HG03066 (cell line): Measurements from ENCODE around the gene OR10J4.
"Not testable (repeated sequence)": the region's sequence is repeated elsewhere in the genome, so short reads cannot be mapped to it uniquely, and the experiment has no call there.

Source experiments
- ATAC-seq: cut with Tn5 transposase; IDR thresholded peaks from one replicate; pipeline ENCODE4 v1.9.1; 2021; ENCODE audit warnings: low read depth; ENCODE audit not compliant: unreplicated experiment

OR10J4 gene

DNA sequence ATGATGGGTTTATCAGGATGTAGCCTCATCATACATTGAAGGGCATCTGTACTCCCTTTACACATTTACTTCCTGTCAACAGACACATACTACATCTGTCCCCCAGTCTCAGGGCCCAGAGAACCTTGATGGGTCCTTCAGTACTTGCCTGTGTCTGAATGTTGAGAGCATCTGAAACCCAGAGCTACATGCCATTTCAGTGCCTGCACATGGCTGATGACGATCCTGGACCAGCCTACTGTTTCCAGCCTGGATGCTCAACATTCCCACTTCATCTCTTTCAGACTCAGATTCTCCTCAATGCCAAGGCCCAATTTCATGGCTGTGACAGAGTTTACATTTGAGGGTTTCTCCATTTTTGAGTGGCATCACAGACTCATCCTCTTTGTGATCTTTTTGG is at the start of gene OR10J4:
Gene OR10J4 (plus strand): TSS at position 301 of the 400 bp plus-strand sequence.
- no peak for ATAC-seq

DNA sequence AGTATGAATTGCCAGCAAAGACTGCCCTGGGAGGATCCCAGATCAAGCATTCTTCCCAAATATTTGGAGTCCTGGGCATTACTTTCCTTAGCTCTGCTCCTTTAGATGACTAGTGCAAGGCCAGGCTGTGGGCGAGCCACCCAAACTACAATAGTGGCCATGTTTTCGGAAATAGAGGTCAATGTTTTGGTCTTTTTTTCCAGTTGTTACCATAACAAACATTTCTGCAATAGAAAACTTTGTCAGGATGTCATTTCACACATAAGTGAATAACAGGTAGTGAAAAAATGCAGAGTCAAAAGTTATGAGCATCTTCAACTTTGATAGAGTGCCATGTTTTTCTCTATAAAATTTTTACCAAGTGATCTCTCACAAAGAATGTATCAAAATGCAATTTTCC is 25.2 kb upstream of the OR10J4 start:
- ATAC-seq = no peak

DNA sequence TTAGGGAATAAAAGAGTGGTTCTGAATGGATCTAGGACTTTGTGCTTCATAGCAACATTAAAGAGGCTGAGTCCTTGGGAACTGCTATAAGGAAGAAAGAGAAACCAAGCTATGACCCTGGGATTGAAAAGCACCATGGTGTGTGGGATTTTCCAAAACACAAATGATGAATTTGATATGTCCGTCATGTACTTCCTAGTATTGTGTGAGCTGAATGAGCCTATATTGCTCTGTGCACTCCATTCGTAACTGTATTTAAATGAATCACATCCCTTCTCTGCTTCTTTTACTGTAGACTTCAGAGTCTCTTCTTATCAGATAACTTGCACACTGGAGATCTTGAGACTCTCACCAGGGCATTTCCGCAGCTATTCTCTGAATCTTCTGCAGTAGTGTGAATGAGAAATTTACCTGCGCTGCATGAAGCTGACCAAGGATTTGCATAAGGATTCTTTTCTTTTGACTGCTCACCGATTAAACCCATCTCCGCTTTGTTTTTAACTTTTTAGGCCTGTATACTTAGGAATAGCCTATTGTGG is 23.1 kb upstream of the OR10J4 start:
- no peak for ATAC-seq

DNA sequence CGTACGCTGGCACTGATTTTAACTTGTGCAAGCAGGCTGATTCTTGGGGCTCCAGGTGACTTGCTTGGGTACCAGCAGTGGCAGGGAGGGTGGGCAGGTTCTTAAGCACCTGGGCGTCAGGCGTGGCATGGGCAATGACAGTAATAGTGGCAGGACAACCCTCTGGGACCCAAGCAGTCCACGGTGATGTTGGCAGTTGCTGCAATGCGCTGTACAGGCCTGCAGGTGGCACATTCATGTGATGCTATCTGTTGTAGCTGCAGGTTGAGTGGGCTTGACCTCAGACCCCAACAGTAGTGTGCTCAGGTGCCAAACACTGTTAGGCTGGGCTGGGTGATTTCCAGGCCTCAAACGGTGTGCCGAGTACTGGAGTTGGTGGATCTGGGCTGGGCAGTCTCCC is 10.2 kb upstream of the OR10J4 start:
- ATAC-seq = no peak

DNA sequence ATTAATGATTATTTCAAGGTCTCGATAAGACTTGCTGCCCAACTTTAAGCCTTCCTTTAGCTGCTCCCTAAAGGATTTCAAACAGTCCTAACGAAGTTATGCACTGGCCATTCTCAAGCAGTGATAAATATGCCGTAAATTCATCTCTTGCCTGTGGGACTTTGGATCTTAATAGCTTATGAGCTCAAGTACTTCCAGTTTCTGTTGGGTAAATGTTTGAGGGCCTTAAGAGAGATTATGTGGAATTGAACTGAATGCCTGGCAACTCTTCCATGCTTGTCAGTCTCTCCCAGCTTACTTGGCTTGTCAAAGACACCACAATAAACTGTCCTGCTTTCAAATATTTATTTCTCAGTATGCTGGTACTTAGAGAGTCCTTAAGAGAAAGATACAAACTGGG is 3.5 kb upstream of the OR10J4 start:
- ATAC-seq = no peak

DNA sequence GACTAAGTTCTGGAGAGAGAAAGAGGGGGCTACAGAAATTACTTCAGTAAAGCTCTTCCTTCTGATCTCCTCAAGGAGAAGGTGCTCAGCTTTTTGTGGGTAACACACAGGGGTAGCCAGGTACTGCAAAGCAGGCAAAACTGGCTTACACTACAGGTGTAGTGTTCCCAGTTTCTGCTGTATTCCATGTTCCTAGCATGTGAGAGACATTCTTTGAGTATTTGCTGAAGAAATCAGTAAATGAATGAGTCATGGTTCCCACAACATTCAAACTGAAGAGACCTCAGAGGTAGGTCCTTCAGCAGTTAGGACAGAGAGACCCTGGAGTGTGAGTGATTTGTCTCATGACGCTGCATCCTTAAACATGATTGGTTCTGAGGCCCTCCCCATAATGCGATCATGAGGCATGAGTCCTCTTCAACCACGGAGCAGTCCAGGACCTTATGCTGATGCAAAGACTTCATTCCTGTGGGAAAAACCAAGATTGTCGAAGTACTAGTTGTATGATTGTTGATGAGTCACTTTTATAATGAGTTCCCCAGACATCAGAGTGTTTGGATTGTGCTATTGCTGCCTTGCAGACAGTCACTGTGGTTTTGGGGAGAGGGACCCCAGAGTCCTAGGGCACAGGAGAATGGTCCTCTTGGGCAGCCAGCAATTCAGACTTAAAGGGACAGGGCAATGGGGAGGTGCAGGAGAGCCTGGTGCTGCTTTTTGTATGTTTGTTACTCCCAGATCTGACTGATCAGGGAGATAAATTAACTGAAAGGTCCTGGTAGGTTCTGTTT is 2.7 kb upstream of the OR10J4 start:
- ATAC-seq = no peak

DNA sequence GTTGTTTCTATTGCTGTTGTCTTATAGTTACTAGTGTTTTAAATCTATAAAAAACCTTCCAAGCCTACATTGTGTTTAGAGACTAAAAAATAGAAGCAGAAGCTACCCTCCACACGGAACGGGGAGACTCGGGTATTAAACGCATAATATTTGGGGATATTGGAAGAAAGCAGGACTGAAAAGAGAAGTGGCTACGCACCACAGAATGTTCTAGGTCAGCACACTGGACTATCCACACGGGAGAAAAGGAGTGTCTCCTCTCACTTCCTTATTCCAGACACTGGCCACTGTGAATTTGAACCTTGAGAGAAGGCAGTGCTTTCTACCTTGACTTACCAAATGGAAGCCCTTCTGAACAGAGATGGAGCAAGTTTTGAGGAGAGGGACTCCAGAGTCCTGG is 1.0 kb upstream of the OR10J4 start:
- ATAC-seq = no peak

DNA sequence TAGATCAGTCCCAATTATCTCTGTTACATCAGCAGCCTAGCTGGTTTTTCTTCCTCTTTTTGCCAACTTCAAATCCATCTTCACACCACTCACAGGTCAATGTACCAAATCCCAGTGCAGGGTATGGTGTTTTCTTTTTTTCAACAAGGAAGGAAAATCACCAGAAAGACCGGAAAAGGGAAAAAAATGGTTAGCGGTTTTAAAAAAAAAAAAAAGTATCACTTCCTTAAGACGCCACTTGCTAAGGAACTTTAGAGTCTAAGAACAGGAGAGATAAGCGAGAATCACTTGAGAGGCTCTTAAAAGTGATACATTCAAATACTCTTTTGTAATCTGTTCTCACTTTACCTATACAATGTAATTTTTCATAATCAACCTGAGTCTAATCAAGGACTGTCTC is 4.5 kb downstream of the OR10J4 start:
- ATAC-seq = no peak

DNA sequence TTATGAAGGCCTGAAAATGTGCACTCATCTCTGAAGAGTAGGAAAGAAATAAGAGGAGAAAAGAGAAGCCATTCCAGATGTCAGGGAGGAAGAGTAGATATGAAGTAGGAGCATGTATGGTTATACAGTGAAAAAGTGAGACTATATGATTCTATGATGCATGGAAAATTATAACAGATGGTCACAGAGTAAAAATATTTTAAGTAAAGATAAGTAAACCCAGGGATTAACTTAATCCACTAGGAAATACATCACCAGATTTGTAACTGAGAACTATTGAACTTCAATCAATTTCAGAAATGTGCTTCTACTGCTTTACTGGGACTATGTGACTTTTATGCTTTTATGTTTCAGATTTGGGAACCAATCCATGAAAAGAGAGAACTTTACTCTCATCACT is 7.4 kb downstream of the OR10J4 start, which contains the start of gene OR10J1:
Gene OR10J1 (plus strand): TSS at position 301 of the 400 bp plus-strand sequence. CDS start 70 bp downstream, at position 371.
- no peak for ATAC-seq

DNA sequence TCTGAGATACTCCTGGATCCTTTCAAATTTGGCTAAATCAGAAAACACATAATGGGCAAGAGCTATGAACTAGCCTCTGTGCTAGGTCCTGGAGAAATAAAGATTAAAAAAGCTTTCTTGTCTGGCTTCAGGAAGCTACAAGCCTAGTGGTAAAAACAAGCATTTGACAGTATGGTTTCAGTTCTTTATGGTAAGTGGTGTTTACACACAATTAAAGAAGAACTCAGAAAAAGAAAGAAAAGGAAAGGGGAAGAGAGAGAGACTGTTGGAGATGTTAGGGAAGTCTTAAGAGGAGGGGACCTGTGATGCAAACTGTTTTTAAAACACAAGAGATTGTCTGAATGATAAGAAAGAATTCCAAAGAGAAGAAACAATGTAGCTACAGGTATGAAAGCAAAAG is 9.4 kb downstream of the OR10J4 start:
- ATAC-seq = no peak

DNA sequence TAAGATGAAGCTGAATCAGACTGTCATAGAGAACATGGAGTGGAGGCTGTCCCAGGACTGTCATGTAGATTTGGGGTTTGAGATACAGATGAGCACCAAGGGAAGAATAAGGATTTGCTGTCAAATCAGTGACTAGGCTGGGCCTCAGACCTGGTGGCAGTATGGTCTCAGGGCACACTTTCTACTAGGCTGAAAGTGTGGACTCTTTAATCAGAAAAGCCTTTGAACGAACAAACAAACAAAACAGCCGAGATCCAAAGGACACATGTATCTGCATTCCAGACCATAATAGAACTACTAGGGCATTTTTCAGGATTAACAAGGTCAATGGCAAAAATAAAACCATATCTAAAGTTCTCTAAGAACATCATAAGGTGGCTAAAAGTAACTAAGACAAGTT is 10.4 kb downstream of the OR10J4 start:
- no peak for ATAC-seq

DNA sequence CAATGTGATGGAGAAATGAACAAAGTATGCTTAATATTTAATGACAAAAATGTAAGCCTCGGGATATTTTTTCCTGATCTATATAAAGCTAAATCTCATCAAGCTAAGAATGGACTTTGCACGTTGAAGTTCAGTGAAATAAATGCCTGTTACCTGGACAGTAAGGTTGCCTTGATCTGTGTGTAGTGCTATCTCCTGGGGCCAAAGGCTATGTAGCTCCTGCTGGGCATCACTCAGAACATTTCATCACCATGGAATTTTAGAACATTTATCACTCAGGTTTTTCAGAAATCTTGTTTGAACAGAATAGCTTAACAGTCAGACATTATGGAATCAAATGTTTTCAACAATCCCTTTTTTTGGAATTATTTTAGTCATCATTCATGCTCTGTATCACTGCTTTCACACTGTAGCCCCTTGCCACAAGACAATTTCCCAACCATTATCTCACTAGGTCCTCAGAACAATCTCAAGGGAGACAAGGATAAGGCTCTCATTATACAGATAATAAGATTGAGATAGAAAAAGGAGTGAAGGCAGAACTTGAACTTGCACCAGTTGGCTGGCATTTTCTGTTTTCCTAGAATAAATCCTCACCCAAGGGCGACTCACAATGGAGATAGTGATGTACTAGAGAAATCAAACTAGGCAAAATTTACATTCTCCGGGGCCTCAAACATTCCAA is 11.2 kb downstream of the OR10J4 start:
- no peak for ATAC-seq

DNA sequence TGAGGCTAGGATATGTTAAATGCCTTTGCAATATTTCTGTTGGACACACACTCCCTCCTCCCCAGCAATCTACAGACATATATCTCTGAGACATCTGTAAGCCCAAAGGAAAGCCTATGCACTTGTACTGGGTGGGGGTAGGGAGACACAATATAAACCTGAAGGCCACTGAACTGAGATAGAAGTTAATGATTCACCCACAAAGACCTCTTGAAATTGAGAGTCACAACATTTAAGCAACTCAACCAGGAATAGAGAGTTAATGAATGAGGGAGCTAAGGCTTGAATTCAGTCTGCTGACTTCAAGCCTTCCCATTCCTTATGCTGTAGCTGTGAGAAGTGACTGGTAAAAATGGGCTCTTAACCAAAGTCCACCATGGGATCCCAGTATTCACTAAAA is 12.5 kb downstream of the OR10J4 start:
- ATAC-seq = no peak

DNA sequence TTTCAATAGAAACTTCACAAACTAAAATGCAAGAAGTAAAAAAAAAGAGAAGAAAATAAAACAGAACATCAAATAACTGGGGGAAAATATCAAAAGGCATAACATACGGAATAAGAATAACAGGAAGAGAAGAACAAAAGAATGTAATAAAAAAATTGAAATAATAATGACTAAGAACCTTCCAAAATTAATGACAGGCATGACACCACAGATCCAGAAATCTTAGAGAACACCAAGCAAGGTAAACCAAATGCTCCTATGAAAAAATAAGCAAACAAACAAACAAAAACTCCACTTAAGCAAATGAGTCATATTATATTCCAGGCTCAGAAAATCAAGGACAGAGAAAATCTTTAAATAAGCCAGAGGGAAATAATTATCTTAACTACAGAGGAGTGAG is 16.2 kb downstream of the OR10J4 start:
- ATAC-seq = no peak

DNA sequence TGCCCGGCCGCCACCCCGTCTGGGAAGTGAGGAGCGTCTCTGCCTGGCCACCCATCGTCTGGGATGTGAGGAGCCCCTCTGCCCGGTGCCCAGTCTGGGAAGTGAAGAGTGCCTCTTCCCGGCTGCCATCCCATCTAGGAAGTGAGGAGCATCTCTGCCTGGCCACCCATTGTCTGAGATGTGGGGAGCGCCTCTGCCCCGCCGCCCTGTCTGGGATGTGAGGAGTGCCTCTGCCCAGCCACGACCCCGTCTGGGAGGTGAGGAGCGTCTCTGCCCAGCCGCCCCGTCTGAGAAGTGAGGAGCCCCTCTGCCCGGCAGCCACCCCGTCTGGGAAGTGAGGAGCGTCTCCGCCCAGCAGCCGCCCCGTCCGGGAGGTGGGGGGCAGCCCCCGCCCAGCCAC is 17.6 kb downstream of the OR10J4 start:
- ATAC-seq = not testable (repeated sequence)

DNA sequence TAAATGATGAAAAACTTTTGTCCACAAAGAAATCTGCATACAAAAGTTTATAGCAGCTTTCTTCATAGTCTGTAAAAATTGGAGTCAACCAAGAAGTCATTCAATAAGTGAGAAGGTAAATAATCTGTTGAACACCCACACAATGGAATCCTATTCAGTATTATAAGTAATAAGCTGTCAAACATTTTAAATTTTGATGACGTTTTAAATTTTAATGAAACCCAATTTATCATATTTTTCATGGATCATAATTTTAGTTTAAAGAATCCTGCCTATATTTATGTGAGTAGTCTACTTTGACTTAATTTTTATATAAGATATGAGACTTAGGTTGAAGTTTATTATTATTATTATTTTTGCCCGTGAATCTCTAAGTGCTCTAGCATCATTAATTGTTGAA is 27.5 kb downstream of the OR10J4 start:
- ATAC-seq = no peak

DNA sequence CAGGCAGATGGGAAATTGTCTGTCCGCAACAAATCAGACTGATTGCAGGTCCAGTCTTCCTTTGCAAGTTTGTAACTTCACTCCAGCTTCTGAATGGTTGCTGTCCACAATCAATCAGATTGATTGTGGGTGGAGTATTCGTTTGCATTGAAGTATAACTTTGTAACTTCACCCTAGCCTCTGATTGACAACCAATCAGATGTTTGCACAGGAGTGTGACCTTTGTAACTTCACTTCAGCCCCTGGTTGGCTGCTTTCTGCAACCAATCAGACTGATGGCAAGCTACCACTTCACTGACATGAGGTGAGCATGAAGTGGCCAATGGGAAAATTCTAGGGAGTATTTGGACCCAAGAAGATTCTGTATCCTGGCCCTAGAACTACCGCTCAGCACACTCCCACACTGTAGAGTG is 33.2 kb downstream of the OR10J4 start:
- ATAC-seq = no peak

DNA sequence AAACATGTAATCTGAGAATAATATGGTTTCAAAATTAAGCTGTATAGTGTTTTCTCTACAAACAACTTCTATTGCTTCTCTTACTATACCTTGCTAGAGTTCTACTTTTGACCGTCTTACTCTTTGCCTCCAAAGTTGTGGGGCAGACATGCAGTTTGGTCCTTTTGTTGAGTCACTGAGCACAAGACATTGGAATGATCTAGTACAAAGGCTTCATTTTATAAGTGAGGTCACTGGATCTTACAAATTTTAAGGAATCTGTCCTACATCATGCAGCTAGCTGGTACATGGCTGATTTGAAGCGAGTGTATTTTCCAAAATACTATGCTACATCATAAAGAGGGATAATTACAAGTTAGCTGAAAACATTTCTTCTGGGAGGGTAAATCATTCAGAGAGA is 36.3 kb downstream of the OR10J4 start:
- ATAC-seq = no peak

DNA sequence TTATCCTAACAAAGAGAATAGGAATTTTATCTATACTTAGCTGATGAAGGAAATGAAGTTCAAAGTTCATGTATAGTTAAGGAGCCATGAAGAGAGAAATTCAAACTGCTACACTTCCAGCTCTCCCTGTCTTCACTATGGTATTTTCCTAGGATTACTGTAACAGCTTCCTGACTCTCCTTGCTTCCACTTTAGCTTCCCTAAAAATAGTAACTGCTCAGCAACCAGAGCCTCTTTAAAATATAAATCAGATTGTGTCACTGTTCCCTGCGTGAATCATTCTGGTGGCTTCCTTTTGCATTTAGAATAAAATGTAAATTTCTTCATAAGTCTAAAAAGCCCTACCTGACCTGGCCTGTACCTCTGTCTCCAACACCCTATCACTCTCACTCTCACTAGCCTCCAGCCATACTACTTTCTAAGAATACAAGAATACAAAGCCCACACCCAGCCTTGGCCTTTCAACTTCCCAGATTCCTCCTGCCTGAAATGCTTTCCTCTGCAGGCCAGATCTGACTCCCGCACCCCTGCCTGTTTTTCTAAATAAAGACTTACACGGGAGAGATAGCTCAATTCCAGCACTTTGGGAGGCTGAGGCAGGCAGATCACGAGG is 38.0 kb downstream of the OR10J4 start:
- no peak for ATAC-seq

DNA sequence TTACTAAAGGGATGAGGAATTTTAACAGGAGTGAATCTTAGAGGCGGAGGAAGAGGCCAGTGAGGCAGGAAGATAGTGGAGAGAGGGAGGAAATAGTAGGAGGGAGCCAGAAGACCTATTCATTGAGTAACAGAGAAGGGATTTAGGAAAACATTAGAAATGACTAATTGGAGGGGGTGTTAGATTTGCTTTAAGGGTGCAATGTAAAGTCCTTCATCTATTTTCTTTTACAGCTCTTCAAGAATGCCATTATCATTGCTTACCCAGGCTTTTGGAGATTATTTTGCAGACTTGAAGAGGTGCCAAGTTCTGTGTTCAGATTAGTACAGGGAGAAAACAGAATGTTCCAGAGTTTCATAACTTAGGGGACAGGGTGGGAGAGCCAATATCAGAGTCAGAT is 41.3 kb downstream of the OR10J4 start:
- no peak for ATAC-seq

DNA sequence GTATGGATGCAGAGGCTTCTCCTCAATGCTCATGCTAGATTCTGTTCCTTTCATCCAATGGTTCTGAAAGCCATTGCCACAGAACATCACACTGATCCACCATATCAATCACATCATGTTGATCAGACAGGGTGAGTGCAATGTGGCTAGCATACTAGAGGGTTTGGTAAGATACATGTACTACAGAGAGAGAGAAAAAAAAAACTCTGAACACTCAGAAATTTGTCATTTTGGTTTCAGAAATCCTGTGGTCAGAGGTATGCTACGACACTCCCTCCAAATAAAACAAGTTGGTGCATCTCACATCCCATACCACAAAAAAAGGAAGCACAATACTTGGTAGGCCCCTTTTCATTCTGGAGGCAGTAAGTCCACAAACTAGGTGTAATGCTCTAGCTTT is 42.9 kb downstream of the OR10J4 start:
- ATAC-seq = no peak
